ENCODE data around the gene SYNDIG1.

DNA sequence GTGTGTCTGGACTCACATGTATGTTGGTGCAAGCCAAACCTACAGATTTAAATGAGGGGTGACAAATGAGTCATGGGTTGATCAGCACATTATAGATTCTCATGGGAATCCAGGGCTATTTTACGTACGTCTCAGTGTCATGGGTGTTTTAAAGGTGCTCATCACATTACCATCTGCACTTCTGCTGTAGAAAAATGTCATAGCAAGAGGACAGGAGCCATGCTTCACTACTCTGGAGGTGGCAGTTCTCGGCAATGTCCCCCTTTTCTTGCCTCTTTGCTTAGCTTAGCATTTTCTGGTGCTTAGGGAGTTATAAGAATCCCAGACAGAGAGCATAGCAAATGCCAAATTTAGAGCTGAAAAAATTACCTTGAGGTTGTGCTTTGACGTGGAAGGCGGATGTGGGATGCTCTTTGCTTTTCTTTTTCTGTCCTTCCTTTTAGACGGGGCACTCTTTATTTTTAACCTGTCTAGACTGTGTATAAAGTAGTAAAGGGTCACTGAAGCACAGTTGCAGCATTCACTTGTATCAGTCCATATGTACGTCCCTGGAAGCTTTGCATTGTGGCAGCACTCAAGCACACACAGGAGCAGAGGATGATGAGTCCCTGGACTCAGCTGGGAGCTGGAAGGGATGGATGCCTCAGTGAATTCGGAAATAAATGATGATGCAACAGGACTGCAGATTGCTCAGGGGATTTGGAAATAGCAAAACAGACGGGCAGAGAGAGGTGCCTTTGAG is 139.7 kb downstream of the SYNDIG1 start:
- TF ChIP-seq EP300 (IDR thresholded peaks at IDR 0.05) (no peak), POLR2A (IDR thresholded peaks at IDR 0.05) (no peak)
- TF ChIP-seq, protein P1, sequence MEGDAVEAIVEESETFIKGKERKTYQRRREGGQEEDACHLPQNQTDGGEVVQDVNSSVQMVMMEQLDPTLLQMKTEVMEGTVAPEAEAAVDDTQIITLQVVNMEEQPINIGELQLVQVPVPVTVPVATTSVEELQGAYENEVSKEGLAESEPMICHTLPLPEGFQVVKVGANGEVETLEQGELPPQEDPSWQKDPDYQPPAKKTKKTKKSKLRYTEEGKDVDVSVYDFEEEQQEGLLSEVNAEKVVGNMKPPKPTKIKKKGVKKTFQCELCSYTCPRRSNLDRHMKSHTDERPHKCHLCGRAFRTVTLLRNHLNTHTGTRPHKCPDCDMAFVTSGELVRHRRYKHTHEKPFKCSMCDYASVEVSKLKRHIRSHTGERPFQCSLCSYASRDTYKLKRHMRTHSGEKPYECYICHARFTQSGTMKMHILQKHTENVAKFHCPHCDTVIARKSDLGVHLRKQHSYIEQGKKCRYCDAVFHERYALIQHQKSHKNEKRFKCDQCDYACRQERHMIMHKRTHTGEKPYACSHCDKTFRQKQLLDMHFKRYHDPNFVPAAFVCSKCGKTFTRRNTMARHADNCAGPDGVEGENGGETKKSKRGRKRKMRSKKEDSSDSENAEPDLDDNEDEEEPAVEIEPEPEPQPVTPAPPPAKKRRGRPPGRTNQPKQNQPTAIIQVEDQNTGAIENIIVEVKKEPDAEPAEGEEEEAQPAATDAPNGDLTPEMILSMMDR (IDR thresholded peaks at IDR 0.05): no peak

Data from tibial nerve (tissue), 4 donors.